ENCODE data around the gene IL18RAP. TPM values are rescaled to one million over a fixed set of nuclear protein-coding genes. Genes with fewer than 3 reads are reported as not detected.

Gene IL18RAP
- polyA plus RNA-seq, 1 donor from 2014 or later = not detected

- Histone ChIP-seq H3K9me3 (ENCODE audit: low read length) (no peaks in the 10 kb centered on the region), H3F3A (ENCODE audit: insufficient read depth, low read length, poor library complexity, severe bottlenecking) (no peaks in the 10 kb centered on the region), H3K27ac (ENCODE audit: low read length) (no peak overlapping the region), H3K36me3 (ENCODE audit: insufficient read depth, low read length) (no peaks in the 10 kb centered on the region), H3K9me2 (ENCODE audit: insufficient read depth, low read length) (no peaks in the 10 kb centered on the region), H3K4me2 (ENCODE audit: low read length) (no peak overlapping the region), H3K9ac (ENCODE audit: low read length) (no peak overlapping the region), H2AFZ (ENCODE audit: low read depth, low read length) (no peak overlapping the region), H3K79me2 (replicated peaks; ENCODE audit: insufficient read depth, low read length) (no peaks in the 10 kb centered on the region), H3K4me3 (ENCODE audit: low read length) (no peak overlapping the region), H3K27me3 (ENCODE audit: insufficient read depth, low read depth, low read length) (no peaks in the 10 kb centered on the region), H4K20me1 (ENCODE audit: insufficient read depth) (no peaks in the 10 kb centered on the region)
- TF ChIP-seq EZH2 (IDR thresholded peaks at IDR 0.05; ENCODE audit: borderline replicate concordance, insufficient read depth, low read length, poor library complexity, severe bottlenecking) = no peak
- TF ChIP-seq MXI1 (conservative IDR thresholded peaks at IDR 0.05; ENCODE audit: poor library complexity, severe bottlenecking) = no peak
- TF ChIP-seq, protein P1, sequence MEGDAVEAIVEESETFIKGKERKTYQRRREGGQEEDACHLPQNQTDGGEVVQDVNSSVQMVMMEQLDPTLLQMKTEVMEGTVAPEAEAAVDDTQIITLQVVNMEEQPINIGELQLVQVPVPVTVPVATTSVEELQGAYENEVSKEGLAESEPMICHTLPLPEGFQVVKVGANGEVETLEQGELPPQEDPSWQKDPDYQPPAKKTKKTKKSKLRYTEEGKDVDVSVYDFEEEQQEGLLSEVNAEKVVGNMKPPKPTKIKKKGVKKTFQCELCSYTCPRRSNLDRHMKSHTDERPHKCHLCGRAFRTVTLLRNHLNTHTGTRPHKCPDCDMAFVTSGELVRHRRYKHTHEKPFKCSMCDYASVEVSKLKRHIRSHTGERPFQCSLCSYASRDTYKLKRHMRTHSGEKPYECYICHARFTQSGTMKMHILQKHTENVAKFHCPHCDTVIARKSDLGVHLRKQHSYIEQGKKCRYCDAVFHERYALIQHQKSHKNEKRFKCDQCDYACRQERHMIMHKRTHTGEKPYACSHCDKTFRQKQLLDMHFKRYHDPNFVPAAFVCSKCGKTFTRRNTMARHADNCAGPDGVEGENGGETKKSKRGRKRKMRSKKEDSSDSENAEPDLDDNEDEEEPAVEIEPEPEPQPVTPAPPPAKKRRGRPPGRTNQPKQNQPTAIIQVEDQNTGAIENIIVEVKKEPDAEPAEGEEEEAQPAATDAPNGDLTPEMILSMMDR (IDR thresholded peaks at IDR 0.05; ENCODE audit: poor library complexity, severe bottlenecking) = no peak
- TF ChIP-seq SMC3 (conservative IDR thresholded peaks at IDR 0.05; ENCODE audit: poor library complexity) = no peak
- TF ChIP-seq POLR2AphosphoS5 (IDR thresholded peaks at IDR 0.05) = no peak
- TF ChIP-seq, protein P2, sequence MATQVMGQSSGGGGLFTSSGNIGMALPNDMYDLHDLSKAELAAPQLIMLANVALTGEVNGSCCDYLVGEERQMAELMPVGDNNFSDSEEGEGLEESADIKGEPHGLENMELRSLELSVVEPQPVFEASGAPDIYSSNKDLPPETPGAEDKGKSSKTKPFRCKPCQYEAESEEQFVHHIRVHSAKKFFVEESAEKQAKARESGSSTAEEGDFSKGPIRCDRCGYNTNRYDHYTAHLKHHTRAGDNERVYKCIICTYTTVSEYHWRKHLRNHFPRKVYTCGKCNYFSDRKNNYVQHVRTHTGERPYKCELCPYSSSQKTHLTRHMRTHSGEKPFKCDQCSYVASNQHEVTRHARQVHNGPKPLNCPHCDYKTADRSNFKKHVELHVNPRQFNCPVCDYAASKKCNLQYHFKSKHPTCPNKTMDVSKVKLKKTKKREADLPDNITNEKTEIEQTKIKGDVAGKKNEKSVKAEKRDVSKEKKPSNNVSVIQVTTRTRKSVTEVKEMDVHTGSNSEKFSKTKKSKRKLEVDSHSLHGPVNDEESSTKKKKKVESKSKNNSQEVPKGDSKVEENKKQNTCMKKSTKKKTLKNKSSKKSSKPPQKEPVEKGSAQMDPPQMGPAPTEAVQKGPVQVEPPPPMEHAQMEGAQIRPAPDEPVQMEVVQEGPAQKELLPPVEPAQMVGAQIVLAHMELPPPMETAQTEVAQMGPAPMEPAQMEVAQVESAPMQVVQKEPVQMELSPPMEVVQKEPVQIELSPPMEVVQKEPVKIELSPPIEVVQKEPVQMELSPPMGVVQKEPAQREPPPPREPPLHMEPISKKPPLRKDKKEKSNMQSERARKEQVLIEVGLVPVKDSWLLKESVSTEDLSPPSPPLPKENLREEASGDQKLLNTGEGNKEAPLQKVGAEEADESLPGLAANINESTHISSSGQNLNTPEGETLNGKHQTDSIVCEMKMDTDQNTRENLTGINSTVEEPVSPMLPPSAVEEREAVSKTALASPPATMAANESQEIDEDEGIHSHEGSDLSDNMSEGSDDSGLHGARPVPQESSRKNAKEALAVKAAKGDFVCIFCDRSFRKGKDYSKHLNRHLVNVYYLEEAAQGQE (IDR thresholded peaks at IDR 0.05; ENCODE audit: borderline replicate concordance) = no peak
- no peak for TF ChIP-seq EP300 (conservative IDR thresholded peaks at IDR 0.05; ENCODE audit: poor library complexity, severe bottlenecking)
- no peak for TF ChIP-seq RAD21 (conservative IDR thresholded peaks at IDR 0.05)
- TF ChIP-seq TAF1 (IDR thresholded peaks at IDR 0.05; ENCODE audit: low read depth) = no peak
Measured at GRCh38 chr2:102461188-102461587, 38.2 kb downstream of the IL18RAP start.

DNA sequence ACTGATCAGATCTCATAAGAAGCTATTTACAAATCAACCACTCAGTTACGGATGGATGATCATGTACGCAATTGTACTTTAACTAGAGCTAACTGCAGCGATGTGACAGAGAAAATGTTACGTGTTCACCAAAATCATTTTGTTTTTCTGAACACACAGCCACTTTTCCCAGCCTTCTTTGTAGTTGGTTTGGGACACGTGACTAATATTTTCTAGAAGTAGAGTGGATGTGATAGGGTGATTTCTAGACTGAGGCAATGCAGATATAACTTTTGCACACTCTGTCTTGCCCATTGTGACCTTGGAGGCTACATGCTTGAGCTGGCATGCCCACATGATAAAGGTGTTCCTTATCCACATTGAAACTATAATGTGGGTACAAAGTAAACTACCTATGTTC, 40.2 kb downstream of the IL18RAP start:
- Histone ChIP-seq H3K36me3 (ENCODE audit: insufficient read depth, low read length) (no peaks in the 10 kb centered on the region), H3F3A (ENCODE audit: insufficient read depth, low read length, poor library complexity, severe bottlenecking) (no peaks in the 10 kb centered on the region), H3K4me2 (ENCODE audit: low read length) (no peak overlapping the region), H3K9me3 (ENCODE audit: low read length) (no peaks in the 10 kb centered on the region), H2AFZ (ENCODE audit: low read depth, low read length) (no peak overlapping the region), H3K79me2 (replicated peaks; ENCODE audit: insufficient read depth, low read length) (no peaks in the 10 kb centered on the region), H4K20me1 (ENCODE audit: insufficient read depth) (no peaks in the 10 kb centered on the region), H3K4me3 (ENCODE audit: low read length) (no peak overlapping the region), H3K9ac (ENCODE audit: low read length) (no peak overlapping the region), H3K27me3 (ENCODE audit: insufficient read depth, low read depth, low read length) (no peaks in the 10 kb centered on the region), H3K9me2 (ENCODE audit: insufficient read depth, low read length) (no peaks in the 10 kb centered on the region), H3K27ac (ENCODE audit: low read length) (no peak overlapping the region)
- TF ChIP-seq, protein P2 (IDR thresholded peaks at IDR 0.05; ENCODE audit: borderline replicate concordance) = no peak
- TF ChIP-seq MXI1 (conservative IDR thresholded peaks at IDR 0.05; ENCODE audit: poor library complexity, severe bottlenecking) = no peak
- no peak for TF ChIP-seq RAD21 (conservative IDR thresholded peaks at IDR 0.05)
- no peak for TF ChIP-seq SMC3 (conservative IDR thresholded peaks at IDR 0.05; ENCODE audit: poor library complexity)
- TF ChIP-seq, protein P1 (IDR thresholded peaks at IDR 0.05; ENCODE audit: poor library complexity, severe bottlenecking) = no peak

Measured in neural cell (in vitro differentiated cells).